ENCODE measurements around the gene VPS13A. TPM values are rescaled to one million over a fixed set of nuclear protein-coding genes. Genes with fewer than 3 reads are reported as not detected.
A peak's percentile ranks its signal among the peaks of the same experiment; 100 is the strongest.

The VPS13A gene
- total and polyA plus RNA-seq, 8 donors = 3.1 to 87.6 (median 29.2) TPM

- 30 to 72% (median 50%) methylated on average over 2 of the region's 2 CpGs for WGBS, 5 donors
- intact Hi-C loops (cut with DNase I; ENCODE audit: low total_unique reads) = loop anchor here (10.0 kb wide), 1 partner anchor 342 kb away; no protein-coding TSS in a partner anchor
- H3K4me3 ChIP-seq = no peak overlapping the region
These were observed 20.5 kb upstream of the VPS13A start for GRCh38 chr9:77156646-77157371.

GRCh38 chr9:77158772-77159513 is 18.4 kb upstream of the VPS13A start:
- intact Hi-C loops (cut with DNase I; ENCODE audit: low total_unique reads) = loop anchor here (10.0 kb wide), 1 partner anchor 344 kb away; no protein-coding TSS in a partner anchor
- H3K27me3 ChIP-seq = peaks cover 0 to 4% (median 0%) of the 10 kb centered on the region in 3 donors
- DNase-seq = no peak
- H3K27ac ChIP-seq = no peak overlapping the region
- 81 to 91% (median 86%) methylated on average over 6 of the region's 6 CpGs for WGBS, 5 donors
- no peaks in the 10 kb centered on the region for H3K36me3 ChIP-seq
- H3K9me3 ChIP-seq = no peaks in the 10 kb centered on the region
- peaks cover 0 to 3% (median 0%) of the 10 kb centered on the region in 4 donors for H3K4me1 ChIP-seq
- TF ChIP-seq POLR2A (IDR thresholded peaks at IDR 0.05) = no peak
- TF ChIP-seq EP300 (IDR thresholded peaks at IDR 0.05) = no peak
- TF ChIP-seq CTCF (IDR thresholded peaks at IDR 0.05) = no peak
- TF ChIP-seq POLR2AphosphoS5 (IDR thresholded peaks at IDR 0.05) = no peak
- no peak overlapping the region for H3K4me3 ChIP-seq

More at GRCh38 chr9:77156646-77157371, 20.5 kb upstream of the VPS13A start:
- Histone ChIP-seq H3K27ac (peak overlapping the region in 3 of 5 donors; percentile 19 to 42 (median 26)), H3K4me1 (peaks cover 0 to 3% (median 0%) of the 10 kb centered on the region in 4 donors), H3K27me3 (peaks cover 0 to 4% (median 0%) of the 10 kb centered on the region in 3 donors), H3K36me3 (no peaks in the 10 kb centered on the region), H3K9me3 (no peaks in the 10 kb centered on the region)
- DNase-seq = no peak
- TF ChIP-seq CTCF (IDR thresholded peaks at IDR 0.05) = no peak
- TF ChIP-seq POLR2AphosphoS5 (IDR thresholded peaks at IDR 0.05) = no peak
- TF ChIP-seq POLR2A (IDR thresholded peaks at IDR 0.05) = no peak
- no peak for TF ChIP-seq EP300 (IDR thresholded peaks at IDR 0.05)

GRCh38 chr9:77161191-77161590 is 16.1 kb upstream of the VPS13A start:
- Histone ChIP-seq H3K27ac (no peak overlapping the region), H3K27me3 (peaks cover 0 to 4% (median 0%) of the 10 kb centered on the region in 3 donors), H3K4me3 (no peak overlapping the region), H3K4me1 (peaks cover 0 to 3% (median 0%) of the 10 kb centered on the region in 4 donors), H3K36me3 (no peaks in the 10 kb centered on the region), H3K9me3 (no peaks in the 10 kb centered on the region)
- 71 to 85% (median 76%) methylated on average over 2 to 3 of the region's 3 CpGs for WGBS, 5 donors
- intact Hi-C loops (cut with DNase I; ENCODE audit: low total_unique reads) = no loop called here
- no peak for TF ChIP-seq POLR2AphosphoS5 (IDR thresholded peaks at IDR 0.05)
- TF ChIP-seq POLR2A (IDR thresholded peaks at IDR 0.05) = no peak
- TF ChIP-seq EP300 (IDR thresholded peaks at IDR 0.05) = no peak
- TF ChIP-seq CTCF (IDR thresholded peaks at IDR 0.05) = no peak
- DNase-seq = no peak

GRCh38 chr9:77161966-77162365 is 15.4 kb upstream of the VPS13A start:
- no peaks in the 10 kb centered on the region for H3K36me3 ChIP-seq
- no peaks in the 10 kb centered on the region for H3K9me3 ChIP-seq
- no peak overlapping the region for H3K4me3 ChIP-seq
- intact Hi-C loops (cut with DNase I; ENCODE audit: low total_unique reads) = no loop called here
- TF ChIP-seq POLR2A (IDR thresholded peaks at IDR 0.05) (no peak), POLR2AphosphoS5 (IDR thresholded peaks at IDR 0.05) (no peak), EP300 (IDR thresholded peaks at IDR 0.05) (no peak), CTCF (IDR thresholded peaks at IDR 0.05) (no peak)
- no peak overlapping the region for H3K27ac ChIP-seq
- H3K27me3 ChIP-seq = peaks cover 0 to 4% (median 0%) of the 10 kb centered on the region in 3 donors
- no peak for DNase-seq
- H3K4me1 ChIP-seq = peaks cover 0 to 3% (median 0%) of the 10 kb centered on the region in 4 donors
- WGBS, 5 donors = 82 to 91% (median 85%) methylated on average over 1 of the region's 1 CpG
